Activated CD8-positive, alpha-beta memory T cell treated with anti-CD3 and anti-CD28 coated beads, Interleukin-2, amount 50 U/mL, for 24 hours (primary cell): ENCODE results near the gene AGPAT3.

Experiments used
- DNase-seq: peaks from one replicate; pipeline ENCODE4 v3.0.0-alpha.2; 2020; ENCODE audit errors: extremely low read depth

The AGPAT3 gene

GRCh38 chr21:43954896-43955295, 89.9 kb downstream of the AGPAT3 start:
- DNase-seq, result no peak

GRCh38 chr21:43956019-43956669, 91.1 kb downstream of the AGPAT3 start:
- DNase-seq, result no peak

- no peak for DNase-seq
Observed at GRCh38 chr21:43956670-43957035, 91.6 kb downstream of the AGPAT3 start.

GRCh38 chr21:43957128-43957571, 92.1 kb downstream of the AGPAT3 start:
- DNase-seq, result no peak

GRCh38 chr21:43957611-43958362, 92.8 kb downstream of the AGPAT3 start:
- DNase-seq, result no peak

GRCh38 chr21:43958364-43959158, 93.5 kb downstream of the AGPAT3 start:
- no peak for DNase-seq

- DNase-seq, result no peak
Observed at GRCh38 chr21:43959231-43960116, 94.5 kb downstream of the AGPAT3 start.

- DNase-seq, result no peak
Observed at GRCh38 chr21:43961382-43961909, 96.4 kb downstream of the AGPAT3 start.

- no peak for DNase-seq
Observed at GRCh38 chr21:43965911-43966585, 101.0 kb downstream of the AGPAT3 start.

- DNase-seq, result no peak
Observed at GRCh38 chr21:43966946-43967512, 102.0 kb downstream of the AGPAT3 start.

- no peak for DNase-seq
Observed at GRCh38 chr21:43967981-43968380, 103.0 kb downstream of the AGPAT3 start.

GRCh38 chr21:43968410-43969114, 103.5 kb downstream of the AGPAT3 start:
- DNase-seq, result no peak

GRCh38 chr21:43969115-43969444, 104.1 kb downstream of the AGPAT3 start:
- DNase-seq, result no peak

- no peak for DNase-seq
Observed at GRCh38 chr21:43970551-43970950, 105.5 kb downstream of the AGPAT3 start.

GRCh38 chr21:43971201-43971991, 106.4 kb downstream of the AGPAT3 start:
- DNase-seq, result no peak

- DNase-seq, result no peak
Observed at GRCh38 chr21:43971992-43972255, 106.9 kb downstream of the AGPAT3 start.

- DNase-seq, result no peak
Observed at GRCh38 chr21:43972850-43973633, 108.0 kb downstream of the AGPAT3 start.

GRCh38 chr21:43973634-43973955, 108.6 kb downstream of the AGPAT3 start:
- no peak for DNase-seq
